Trophoblast cell (in vitro differentiated cells and primary cell): ENCODE results near the gene CRTC1.

Source experiments
- DNase-seq, 2 donors: peaks; one replicate each; pipeline ENCODE4 v3.0.0-alpha.2; 2016
- H2AFZ ChIP-seq: 2 replicates; pipeline ENCODE4 v1.6.1; 2013; ENCODE audit warnings: low read length, moderate library complexity, mild to moderate bottlenecking; ENCODE audit not compliant: insufficient read depth, poor library complexity
- H2AK5ac ChIP-seq: 2 replicates; pipeline ENCODE4 v1.6.1; 2013; ENCODE audit warnings: mild to moderate bottlenecking, low read length
- H2BK120ac ChIP-seq: 2 replicates; pipeline ENCODE4 v1.6.1; 2013; ENCODE audit warnings: low read length, mild to moderate bottlenecking, moderate library complexity; ENCODE audit not compliant: insufficient read depth, poor library complexity
- H2BK12ac ChIP-seq: 2 replicates; pipeline ENCODE4 v1.6.1; 2013; ENCODE audit warnings: mild to moderate bottlenecking, low read length, moderate library complexity
- H2BK5ac ChIP-seq: 2 replicates; pipeline ENCODE4 v1.6.1; 2013; ENCODE audit warnings: low read length, low read depth, moderate library complexity, mild to moderate bottlenecking; ENCODE audit not compliant: poor library complexity
- H3K14ac ChIP-seq: 2 replicates; pipeline ENCODE4 v1.6.1; 2013; ENCODE audit warnings: mild to moderate bottlenecking, low read length
- H3K18ac ChIP-seq: 2 replicates; pipeline ENCODE4 v1.6.1; 2013; ENCODE audit warnings: mild to moderate bottlenecking, low read length
- H3K23ac ChIP-seq: 2 replicates; pipeline ENCODE4 v1.6.1; 2013; ENCODE audit warnings: low read length
- H3K27ac ChIP-seq: 2 replicates; pipeline ENCODE4 v1.5.1; 2013; ENCODE audit warnings: low read depth, mild to moderate bottlenecking, inconsistent platforms, low read length, moderate library complexity
- H3K27me3 ChIP-seq: 2 replicates; pipeline ENCODE4 v1.6.1; 2013; ENCODE audit warnings: inconsistent platforms, mild to moderate bottlenecking, low read length, moderate library complexity; ENCODE audit not compliant: insufficient read depth
- H3K36me3 ChIP-seq, 2 experiments: 1 replicate in 1 of 2; 2 replicates in 1 of 2; pipeline ENCODE4 v1.6.1; 2013; ENCODE audit warnings: low read length in 2 of 2, mild to moderate bottlenecking in 2 of 2, moderate library complexity in 1 of 2; ENCODE audit not compliant: insufficient read depth in 2 of 2, control insufficient read depth in 1 of 2
- H3K4ac ChIP-seq: 2 replicates; pipeline ENCODE4 v1.6.1; 2013; ENCODE audit warnings: low read depth, mild to moderate bottlenecking, low read length, moderate library complexity
- H3K4me1 ChIP-seq, 2 experiments: 1 replicate in 1 of 2; 2 replicates in 1 of 2; pipeline ENCODE4 v1.6.1; 2013; ENCODE audit warnings: low read length in 2 of 2, mild to moderate bottlenecking in 2 of 2, moderate library complexity in 1 of 2; ENCODE audit not compliant: insufficient read depth in 2 of 2, control insufficient read depth in 1 of 2
- H3K4me2 ChIP-seq: 2 replicates; pipeline ENCODE4 v1.6.1; 2013; ENCODE audit warnings: inconsistent platforms, mild to moderate bottlenecking, low read length, moderate library complexity
- H3K4me3 ChIP-seq: 2 replicates; pipeline ENCODE4 v1.5.1; 2013; ENCODE audit warnings: mild to moderate bottlenecking, low read depth, low read length, inconsistent platforms
- H3K79me1 ChIP-seq: one replicate; pipeline ENCODE4 v1.6.1; 2013; ENCODE audit warnings: low read length
- H3K79me2 ChIP-seq: 2 replicates; pipeline ENCODE4 v1.6.1; 2013; ENCODE audit warnings: low read length, mild to moderate bottlenecking; ENCODE audit not compliant: control insufficient read depth, insufficient read depth, poor library complexity
- H3K9ac ChIP-seq: 2 replicates; pipeline ENCODE4 v1.6.1; 2013; ENCODE audit warnings: mild to moderate bottlenecking, low read length
- H3K9me3 ChIP-seq: 2 replicates; pipeline ENCODE4 v1.6.1; 2013; ENCODE audit warnings: low read depth, mild to moderate bottlenecking, control low read depth, inconsistent platforms, low read length; ENCODE audit not compliant: insufficient read depth
- H4K12ac ChIP-seq: 2 replicates; pipeline ENCODE4 v1.6.1; 2013; ENCODE audit warnings: low read depth, mild to moderate bottlenecking, low read length, moderate library complexity
- H4K8ac ChIP-seq: 2 replicates; pipeline ENCODE4 v1.6.1; 2013; ENCODE audit warnings: low read depth, mild to moderate bottlenecking, low read length, moderate library complexity
- H4K91ac ChIP-seq: one replicate; pipeline ENCODE4 v1.6.1; 2013; ENCODE audit warnings: low read depth, mild to moderate bottlenecking, low read length, moderate library complexity
- WGBS: extraction: QIAGEN DNeasy Blood & Tissue Kit; methylation state at CpG from one replicate; pipeline ENCODE4 v1.1.7; 2013; ENCODE audit warnings: missing lambda C conversion rate; ENCODE audit not compliant: insufficient read length, insufficient coverage; ENCODE audit errors: extremely low coverage; 5-methylcytosine and 5-hydroxymethylcytosine counted together

The CRTC1 gene

GRCh38 chr19:18712981-18713380 is 29.5 kb downstream of the CRTC1 start:
- Histone ChIP-seq H3K4me1 (peaks cover 5 to 13% of the 10 kb centered on the region in 2 experiments), H3K36me3 (no peaks in the 10 kb centered on the region)

GRCh38 chr19:18713550-18714117 is 30.2 kb downstream of the CRTC1 start:
- H3K79me2 ChIP-seq: no peaks in the 10 kb centered on the region
- H3K14ac ChIP-seq: no peak overlapping the region
- no peaks in the 10 kb centered on the region for H3K79me1 ChIP-seq
- no peak overlapping the region for H2AFZ ChIP-seq
- H3K9me3 ChIP-seq: peaks cover 2% of the 10 kb centered on the region
- no peak overlapping the region for H3K23ac ChIP-seq
- no peak overlapping the region for H4K8ac ChIP-seq
- no peak overlapping the region for H3K4me3 ChIP-seq
- H3K18ac ChIP-seq: no peak overlapping the region
- H4K91ac ChIP-seq: no peak overlapping the region
- H3K9ac ChIP-seq: no peak overlapping the region
- DNase-seq: no peak
- H3K27me3 ChIP-seq: no peaks in the 10 kb centered on the region
- H2BK12ac ChIP-seq: no peak overlapping the region
- no peak overlapping the region for H2BK5ac ChIP-seq
- H3K4me1 ChIP-seq: peaks cover 5 to 15% of the 10 kb centered on the region in 2 experiments
- no peak overlapping the region for H3K4ac ChIP-seq
- no peak overlapping the region for H2AK5ac ChIP-seq
- no CpG with 5 or more reads among the region's 18 CpGs for WGBS
- no peaks in the 10 kb centered on the region for H3K36me3 ChIP-seq
- no peak overlapping the region for H3K27ac ChIP-seq
- no peak overlapping the region for H4K12ac ChIP-seq
- no peak overlapping the region for H3K4me2 ChIP-seq
- H2BK120ac ChIP-seq: no peak overlapping the region

More at GRCh38 chr19:18712981-18713380, 29.5 kb downstream of the CRTC1 start:
- Histone ChIP-seq H2BK120ac (no peak overlapping the region), H3K27ac (no peak overlapping the region), H3K27me3 (no peaks in the 10 kb centered on the region), H3K79me1 (no peaks in the 10 kb centered on the region), H3K4ac (no peak overlapping the region), H4K91ac (no peak overlapping the region), H2AFZ (no peak overlapping the region), H4K8ac (no peak overlapping the region), H2BK12ac (no peak overlapping the region), H3K9me3 (peaks cover 2% of the 10 kb centered on the region), H3K4me3 (no peak overlapping the region), H3K9ac (no peak overlapping the region), H3K14ac (no peak overlapping the region), H2AK5ac (no peak overlapping the region), H3K79me2 (no peaks in the 10 kb centered on the region), H3K18ac (no peak overlapping the region), H4K12ac (no peak overlapping the region), H3K4me2 (no peak overlapping the region), H2BK5ac (no peak overlapping the region), H3K23ac (no peak overlapping the region)
- no CpG with 5 or more reads among the region's 5 CpGs for WGBS
- peak in 1 of 2 donors; percentile 40 for DNase-seq

GRCh38 chr19:18715416-18715815 is 31.9 kb downstream of the CRTC1 start:
- Histone ChIP-seq H2BK120ac (no peak overlapping the region), H3K14ac (no peak overlapping the region), H4K8ac (no peak overlapping the region), H3K4me1 (peaks cover 0 to 10% of the 10 kb centered on the region in 2 experiments), H3K4me3 (no peak overlapping the region), H3K79me1 (no peaks in the 10 kb centered on the region), H3K27me3 (no peaks in the 10 kb centered on the region), H3K9ac (no peak overlapping the region), H3K23ac (no peak overlapping the region), H4K91ac (no peak overlapping the region), H4K12ac (no peak overlapping the region), H3K9me3 (peaks cover 2% of the 10 kb centered on the region), H2AFZ (no peak overlapping the region), H3K79me2 (no peaks in the 10 kb centered on the region), H3K27ac (no peak overlapping the region), H3K4ac (no peak overlapping the region), H3K36me3 (no peaks in the 10 kb centered on the region), H3K4me2 (no peak overlapping the region), H2BK5ac (no peak overlapping the region), H2AK5ac (no peak overlapping the region), H2BK12ac (no peak overlapping the region), H3K18ac (no peak overlapping the region)
- no peak for DNase-seq
- WGBS: no CpG with 5 or more reads among the region's 5 CpGs

DNA sequence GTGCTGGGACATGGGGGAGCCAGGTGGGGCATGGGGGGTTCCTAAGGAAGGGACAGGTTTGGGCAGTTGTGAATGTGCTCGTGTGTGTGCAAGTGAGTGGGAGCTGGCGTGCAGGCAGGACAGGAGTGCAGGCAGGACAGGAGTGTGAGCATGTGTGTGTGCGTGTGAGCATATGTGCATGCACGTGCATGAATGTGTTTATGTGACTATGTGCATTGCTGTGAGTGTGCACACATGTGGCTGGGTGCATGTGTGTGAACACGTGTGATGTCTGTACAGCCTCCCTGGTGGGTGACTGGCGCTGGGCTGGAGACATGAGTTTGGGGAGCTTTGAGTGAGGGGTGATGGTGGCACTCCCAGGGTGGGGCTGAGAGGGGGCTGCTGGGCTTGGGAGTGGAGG is 33.4 kb downstream of the CRTC1 start:
- Histone ChIP-seq H3K27me3 (no peaks in the 10 kb centered on the region), H3K4me2 (no peak overlapping the region), H3K79me1 (no peaks in the 10 kb centered on the region), H3K9me3 (peaks cover 2% of the 10 kb centered on the region), H4K91ac (no peak overlapping the region), H2BK12ac (no peak overlapping the region), H4K12ac (no peak overlapping the region), H4K8ac (no peak overlapping the region), H3K18ac (no peak overlapping the region), H3K9ac (no peak overlapping the region), H3K14ac (no peak overlapping the region), H2BK120ac (no peak overlapping the region), H3K23ac (no peak overlapping the region), H3K36me3 (no peaks in the 10 kb centered on the region), H2AFZ (no peak overlapping the region), H3K27ac (no peak overlapping the region), H2BK5ac (no peak overlapping the region), H3K4me3 (no peak overlapping the region), H3K4me1 (peaks cover 0 to 8% of the 10 kb centered on the region in 2 experiments), H3K79me2 (no peaks in the 10 kb centered on the region), H2AK5ac (no peak overlapping the region), H3K4ac (no peak overlapping the region)
- no CpG with 5 or more reads among the region's 6 CpGs for WGBS
- no peak for DNase-seq
